HG03025 (cell line): ENCODE measurements around the gene MED12.

Experiments used
- ATAC-seq: cut with Tn5 transposase; IDR thresholded peaks from one replicate; pipeline ENCODE4 v1.9.1; 2021; ENCODE audit warnings: mild to moderate bottlenecking, moderate library complexity; ENCODE audit not compliant: unreplicated experiment, low FRiP score

The MED12 gene

GRCh38 chrX:71184092-71184491, 65.7 kb downstream of the MED12 start:
- no peak for ATAC-seq

- no peak for ATAC-seq
Observed at GRCh38 chrX:71184803-71185495, 66.6 kb downstream of the MED12 start.

- ATAC-seq: no peak
Observed at GRCh38 chrX:71191248-71191647, 72.9 kb downstream of the MED12 start.
